HCT116 (cell line): ENCODE measurements around the gene CNTNAP5.

Experiments
- ATF3 ChIP-seq: IDR thresholded peaks from 2 replicates; pipeline ENCODE4 v1.6.1; 2012
- CTCF ChIP-seq, 3 experiments: fragments of 200-600 bp in 1 of 3; sonication (generic) in 1 of 3; IDR thresholded peaks in 2 of 3; conservative IDR thresholded peaks in 1 of 3; 2 replicates each; pipeline ENCODE4 v1.5.1; 2012 to 2017; ENCODE audit warnings: low read depth in 2 of 3, low read length in 2 of 3, antibody characterized with exemption in 1 of 3, borderline replicate concordance in 1 of 3, control low read depth in 1 of 3, mild to moderate bottlenecking in 1 of 3, mixed read lengths in 1 of 3, mixed run types in 1 of 3, moderate library complexity in 1 of 3; ENCODE audit not compliant: insufficient read depth in 1 of 3
- MAX ChIP-seq: IDR thresholded peaks from 2 replicates; pipeline ENCODE4 v1.6.1; 2012
- RAD21 ChIP-seq: IDR thresholded peaks from 2 replicates; pipeline ENCODE4 v1.6.1; 2012; ENCODE audit warnings: low read depth, mild to moderate bottlenecking
- TCF7L2 ChIP-seq: IDR thresholded peaks from 2 replicates; pipeline ENCODE4 v1.7.0; 2011; ENCODE audit warnings: borderline replicate concordance, inconsistent platforms; ENCODE audit not compliant: insufficient read depth, insufficient read length; ENCODE audit errors: extremely low read depth
- YY1 ChIP-seq: IDR thresholded peaks from 2 replicates; pipeline ENCODE4 v1.6.1; 2011; ENCODE audit warnings: low read length, low read depth, moderate library complexity, mild to moderate bottlenecking; ENCODE audit not compliant: insufficient replicate concordance; ENCODE audit errors: extremely low read depth

- no peak for TF ChIP-seq ATF3
- no peak for TF ChIP-seq CTCF (IDR thresholded peaks at IDR 0.05 in 2 of 3, conservative IDR thresholded peaks at IDR 0.05 in 1 of 3; ENCODE audit: borderline replicate concordance in 1 of 3, insufficient read depth in 1 of 3, low read depth in 2 of 3, low read length in 2 of 3)
- TF ChIP-seq RAD21, result no peak
- no peak for TF ChIP-seq YY1
- no peak for TF ChIP-seq MAX
- TF ChIP-seq TCF7L2, result no peak
Observed at GRCh38 chr2:124805060-124805459, 780.0 kb downstream of the CNTNAP5 start.
